ENCODE measurements around the gene FHAD1. TPM values are rescaled to one million over a fixed set of nuclear protein-coding genes. Genes with fewer than 3 reads are reported as not detected.

The FHAD1 gene
- total RNA-seq, 1 donor from 2014 or later: 0.21 TPM

GRCh38 chr1:15343099-15343498 lies 96.1 kb downstream of the FHAD1 start:
- H3K27me3 ChIP-seq (ENCODE audit: control insufficient read depth, insufficient read depth, low read length): no peaks in the 10 kb centered on the region
- TF ChIP-seq CTCF (IDR thresholded peaks at IDR 0.05; ENCODE audit: insufficient read depth, low read length, poor library complexity, severe bottlenecking): no peak
- no peak for DNase-seq (ENCODE audit: low read depth)
- H3K4me3 ChIP-seq (ENCODE audit: low read depth, low read length): no peak overlapping the region
- no peaks in the 10 kb centered on the region for H3K36me3 ChIP-seq (ENCODE audit: control insufficient read depth, insufficient read depth, low read length)

GRCh38 chr1:15343729-15344128 lies 96.7 kb downstream of the FHAD1 start:
- Histone ChIP-seq H3K27me3 (ENCODE audit: control insufficient read depth, insufficient read depth, low read length) (no peaks in the 10 kb centered on the region), H3K4me3 (ENCODE audit: low read depth, low read length) (no peak overlapping the region), H3K36me3 (ENCODE audit: control insufficient read depth, insufficient read depth, low read length) (no peaks in the 10 kb centered on the region)
- no peak for TF ChIP-seq CTCF (IDR thresholded peaks at IDR 0.05; ENCODE audit: insufficient read depth, low read length, poor library complexity, severe bottlenecking)
- no peak for DNase-seq (ENCODE audit: low read depth)

GRCh38 chr1:15344380-15344779 lies 97.4 kb downstream of the FHAD1 start:
- DNase-seq (ENCODE audit: low read depth): no peak
- Histone ChIP-seq H3K4me3 (ENCODE audit: low read depth, low read length) (no peak overlapping the region), H3K27me3 (ENCODE audit: control insufficient read depth, insufficient read depth, low read length) (no peaks in the 10 kb centered on the region), H3K36me3 (ENCODE audit: control insufficient read depth, insufficient read depth, low read length) (no peaks in the 10 kb centered on the region)
- no peak for TF ChIP-seq CTCF (IDR thresholded peaks at IDR 0.05; ENCODE audit: insufficient read depth, low read length, poor library complexity, severe bottlenecking)

GRCh38 chr1:15344800-15345704 lies 98.0 kb downstream of the FHAD1 start:
- H3K4me3 ChIP-seq (ENCODE audit: low read depth, low read length): no peak overlapping the region
- DNase-seq (ENCODE audit: low read depth): no peak
- no peaks in the 10 kb centered on the region for H3K36me3 ChIP-seq (ENCODE audit: control insufficient read depth, insufficient read depth, low read length)
- TF ChIP-seq CTCF (IDR thresholded peaks at IDR 0.05; ENCODE audit: insufficient read depth, low read length, poor library complexity, severe bottlenecking): no peak
- H3K27me3 ChIP-seq (ENCODE audit: control insufficient read depth, insufficient read depth, low read length): no peaks in the 10 kb centered on the region

GRCh38 chr1:15345705-15346345 lies 98.8 kb downstream of the FHAD1 start:
- Histone ChIP-seq H3K27me3 (ENCODE audit: control insufficient read depth, insufficient read depth, low read length) (no peaks in the 10 kb centered on the region), H3K4me3 (ENCODE audit: low read depth, low read length) (no peak overlapping the region), H3K36me3 (ENCODE audit: control insufficient read depth, insufficient read depth, low read length) (no peaks in the 10 kb centered on the region)
- no peak for DNase-seq (ENCODE audit: low read depth)
- TF ChIP-seq CTCF (IDR thresholded peaks at IDR 0.05; ENCODE audit: insufficient read depth, low read length, poor library complexity, severe bottlenecking): no peak
